SJCRH30 (cell line): ENCODE data around the gene NUP54. TPM values are rescaled to one million over a fixed set of nuclear protein-coding genes. Genes with fewer than 3 reads are reported as not detected.
A peak's percentile ranks its signal among the peaks of the same experiment; 100 is the strongest.

Experiments
- DNase-seq, 2 experiments: peaks; one replicate each; pipeline ENCODE4 v3.0.0-alpha.2; 2015 to 2020
- H3K27ac ChIP-seq: fragments of 250-450 bp; sonication (Bioruptor Pico); 2 replicates; pipeline ENCODE4 v1.5.1; 2020; ENCODE audit warnings: mild to moderate bottlenecking, moderate library complexity
- H3K27me3 ChIP-seq: fragments of 250-450 bp; sonication (Bioruptor Pico); 2 replicates; pipeline ENCODE4 v1.5.1; 2020; ENCODE audit warnings: mild to moderate bottlenecking, moderate library complexity
- H3K36me3 ChIP-seq: fragments of 250-450 bp; sonication (Bioruptor Pico); 2 replicates; pipeline ENCODE4 v1.5.1; 2020; ENCODE audit warnings: mild to moderate bottlenecking, moderate library complexity
- H3K4me1 ChIP-seq: fragments of 250-450 bp; sonication (Bioruptor Pico); 2 replicates; pipeline ENCODE4 v1.5.1; 2020; ENCODE audit warnings: mild to moderate bottlenecking, moderate library complexity
- H3K4me3 ChIP-seq: fragments of 250-450 bp; sonication (Bioruptor Pico); 2 replicates; pipeline ENCODE4 v1.5.1; 2020; ENCODE audit warnings: mild to moderate bottlenecking, moderate library complexity
- H3K9me3 ChIP-seq: fragments of 250-450 bp; sonication (Bioruptor Pico); replicated peaks from 2 replicates; pipeline ENCODE4 v1.5.1; 2020; ENCODE audit warnings: mild to moderate bottlenecking, moderate library complexity
- total RNA-seq: library from RNA; depleted of rRNA; stranded (reverse); fragments of >200 nt; shearing (Covaris generic); gene quantifications from 2 replicates; pipeline ENCODE4 v1.2.3, GENCODE V29; 2014

The NUP54 gene
- total RNA-seq, 1 experiment from 2014 or later, result 117 TPM

DNA sequence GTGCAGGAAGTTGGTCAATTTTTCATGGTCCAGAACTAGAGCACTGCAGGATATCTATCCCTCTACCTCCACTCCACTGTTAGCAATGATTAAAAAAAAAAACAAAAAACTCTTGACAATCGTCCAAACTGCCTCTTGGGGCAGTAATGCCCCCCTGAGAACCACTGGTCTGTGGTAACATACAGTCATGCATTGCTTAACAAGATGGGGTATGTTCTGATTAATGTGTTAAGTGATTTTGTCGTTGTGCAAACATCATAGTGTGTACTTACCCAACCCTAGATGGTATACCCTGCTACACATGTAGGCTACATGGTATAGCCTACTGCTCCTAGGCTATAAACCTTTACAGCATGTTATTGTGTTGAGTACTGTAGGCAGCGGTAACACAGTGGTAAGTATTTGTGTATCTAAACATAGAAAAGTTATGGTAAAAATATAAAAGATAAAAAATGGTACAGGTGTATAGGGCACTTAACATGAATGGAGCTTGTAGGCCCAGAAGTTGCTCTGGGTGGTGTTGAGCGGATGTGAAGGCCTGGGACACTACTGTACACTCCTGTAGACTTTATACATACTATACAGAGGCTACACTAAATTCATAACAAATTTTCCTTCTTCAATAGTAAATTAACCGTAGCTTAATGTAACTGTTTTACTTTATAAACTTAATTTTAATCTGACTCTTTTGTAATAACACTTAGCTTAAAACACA lies 39.6 kb downstream of the NUP54 start:
- Histone ChIP-seq H3K4me1 (no peaks in the 10 kb centered on the region), H3K36me3 (peaks cover 11% of the 10 kb centered on the region), H3K27me3 (no peaks in the 10 kb centered on the region), H3K9me3 (no peaks in the 10 kb centered on the region), H3K27ac (no peak overlapping the region), H3K4me3 (no peak overlapping the region)
- DNase-seq, result peak in 1 of 2 experiments; percentile 47

DNA sequence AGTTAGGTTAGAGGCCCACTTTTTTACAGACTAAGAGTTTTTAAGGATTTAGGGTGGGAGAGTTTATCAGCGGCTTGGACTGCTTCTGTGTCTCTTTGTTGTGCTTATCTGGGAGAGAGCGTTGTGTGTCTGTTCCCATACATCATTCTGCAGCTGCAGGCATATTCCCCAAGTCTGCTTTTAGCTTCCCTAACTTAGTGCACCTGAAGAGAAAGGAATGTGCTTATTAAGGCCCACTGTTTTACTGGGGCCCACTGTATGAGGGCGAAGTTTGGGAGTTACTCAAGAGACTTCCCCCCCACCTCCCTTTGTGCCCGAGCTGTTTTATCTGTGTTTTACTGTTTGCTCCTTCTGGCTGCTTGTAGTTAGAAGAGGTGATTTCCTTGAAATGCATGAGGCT lies 41.8 kb downstream of the NUP54 start:
- Histone ChIP-seq H3K4me3 (no peak overlapping the region), H3K9me3 (no peaks in the 10 kb centered on the region), H3K36me3 (no peaks in the 10 kb centered on the region), H3K27me3 (no peaks in the 10 kb centered on the region), H3K4me1 (no peaks in the 10 kb centered on the region), H3K27ac (no peak overlapping the region)
- no peak for DNase-seq

DNA sequence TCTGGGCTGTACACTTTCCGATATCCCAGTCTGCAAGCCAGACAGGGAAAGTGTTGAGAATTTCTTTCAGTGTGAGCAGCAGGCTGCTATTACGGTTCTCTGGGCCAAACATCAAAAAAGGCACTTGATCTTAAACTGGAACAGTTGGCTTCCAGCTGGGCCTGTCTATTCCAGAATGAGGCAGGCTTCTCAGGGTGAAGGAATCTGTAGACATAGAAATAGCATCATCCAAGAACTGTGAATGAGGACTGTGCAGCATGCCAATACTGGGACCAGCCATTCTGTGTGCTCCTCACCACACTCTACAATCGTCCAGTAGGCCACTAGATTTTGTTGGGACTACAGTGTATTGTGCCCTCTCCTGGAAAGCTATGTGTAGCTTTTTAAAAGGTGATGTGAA lies 42.5 kb downstream of the NUP54 start:
- no peaks in the 10 kb centered on the region for H3K9me3 ChIP-seq
- H3K4me1 ChIP-seq, result no peaks in the 10 kb centered on the region
- peak; percentile 16 to 31 for DNase-seq
- H3K27me3 ChIP-seq, result no peaks in the 10 kb centered on the region
- no peaks in the 10 kb centered on the region for H3K36me3 ChIP-seq
- H3K27ac ChIP-seq, result no peak overlapping the region
- H3K4me3 ChIP-seq, result no peak overlapping the region

DNA sequence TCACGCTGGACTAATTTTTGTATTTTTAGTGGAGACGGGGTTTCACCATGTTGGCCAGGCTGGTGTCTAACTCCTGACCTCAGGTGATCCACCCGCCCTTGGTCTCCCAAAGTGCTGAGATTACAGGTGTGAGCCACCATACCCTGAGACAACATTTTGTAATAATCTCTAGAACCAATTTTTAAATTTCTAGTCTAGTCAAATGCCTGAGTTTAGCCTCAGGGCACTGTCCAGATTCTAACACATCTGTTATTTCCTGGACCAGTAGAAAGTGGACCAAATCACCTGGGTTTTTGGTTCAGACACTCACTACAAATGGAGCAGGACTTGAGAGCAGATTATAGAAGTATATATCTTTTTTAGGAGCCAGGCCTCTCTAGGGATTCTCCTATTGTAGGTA lies 52.1 kb downstream of the NUP54 start:
- no peaks in the 10 kb centered on the region for H3K27me3 ChIP-seq
- H3K9me3 ChIP-seq, result no peaks in the 10 kb centered on the region
- H3K4me1 ChIP-seq, result no peaks in the 10 kb centered on the region
- no peak for DNase-seq
- no peak overlapping the region for H3K4me3 ChIP-seq
- H3K36me3 ChIP-seq, result no peaks in the 10 kb centered on the region
- H3K27ac ChIP-seq, result no peak overlapping the region

DNA sequence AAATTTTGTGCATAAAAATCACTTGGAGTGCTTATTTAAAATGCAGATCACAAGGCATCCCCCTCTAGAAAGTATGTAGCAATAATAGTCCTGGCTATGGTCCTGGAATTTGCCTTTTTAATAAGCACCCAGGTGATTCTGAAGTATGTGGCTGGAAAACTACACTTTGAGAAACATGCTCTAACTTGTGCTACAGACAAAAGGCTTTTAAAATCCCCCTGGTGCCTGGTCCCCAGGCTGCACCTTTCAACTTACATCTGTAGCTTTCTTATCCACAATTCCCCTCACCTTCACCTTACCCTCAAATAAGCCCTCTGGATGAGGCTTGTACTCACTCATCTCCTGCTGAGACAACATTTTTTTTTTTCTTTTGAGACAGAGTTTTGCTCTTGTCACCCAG lies 52.6 kb downstream of the NUP54 start:
- no peak for DNase-seq
- Histone ChIP-seq H3K27me3 (no peaks in the 10 kb centered on the region), H3K9me3 (no peaks in the 10 kb centered on the region), H3K36me3 (no peaks in the 10 kb centered on the region), H3K4me3 (no peak overlapping the region), H3K4me1 (no peaks in the 10 kb centered on the region), H3K27ac (no peak overlapping the region)

DNA sequence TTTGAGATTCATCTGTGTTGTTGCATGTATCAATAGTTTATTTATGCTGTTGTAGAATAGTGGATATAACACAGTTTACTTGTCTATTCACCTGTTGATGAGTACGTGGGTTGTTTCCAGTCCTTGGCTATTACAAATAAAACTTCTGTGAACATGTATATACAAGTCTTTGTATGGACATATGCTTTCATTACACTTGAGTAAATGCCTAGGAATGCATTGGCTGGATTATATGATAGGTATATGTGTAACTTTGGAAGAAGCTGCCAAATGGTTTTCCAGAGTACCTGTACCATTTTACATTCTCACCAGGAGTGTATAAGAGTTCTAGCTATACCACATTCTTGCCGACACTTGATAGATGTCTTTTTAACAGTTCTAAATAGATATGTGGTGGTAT lies 57.1 kb downstream of the NUP54 start:
- H3K27ac ChIP-seq, result no peak overlapping the region
- DNase-seq, result no peak
- no peaks in the 10 kb centered on the region for H3K36me3 ChIP-seq
- H3K9me3 ChIP-seq, result no peaks in the 10 kb centered on the region
- no peaks in the 10 kb centered on the region for H3K27me3 ChIP-seq
- no peak overlapping the region for H3K4me3 ChIP-seq
- H3K4me1 ChIP-seq, result no peaks in the 10 kb centered on the region; the same call in 1 of the 2 replicates

DNA sequence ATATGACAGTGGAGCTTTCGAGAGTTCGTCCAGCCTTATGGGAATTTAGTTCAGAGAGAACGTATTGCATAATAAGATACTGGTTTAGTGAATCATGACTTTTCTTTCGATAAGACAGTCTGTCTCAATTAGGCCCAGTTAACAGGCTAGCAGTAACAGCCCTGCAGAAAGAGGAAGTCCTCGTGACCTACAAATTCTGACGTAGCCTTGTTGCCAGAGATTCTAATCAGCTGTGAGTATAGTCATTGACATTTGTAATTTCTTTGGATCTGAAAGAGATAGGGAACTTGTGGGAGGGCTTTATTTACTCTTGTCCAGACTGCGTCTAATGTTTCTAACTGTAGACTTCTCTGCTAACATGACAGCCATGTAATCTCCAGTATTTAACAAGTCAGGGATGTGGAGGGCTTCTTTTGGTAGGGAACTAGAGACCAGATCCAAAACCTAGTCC lies 57.9 kb downstream of the NUP54 start:
- no peak for DNase-seq
- no peaks in the 10 kb centered on the region; the same call in 1 of the 2 replicates for H3K4me1 ChIP-seq
- H3K9me3 ChIP-seq, result no peaks in the 10 kb centered on the region
- no peaks in the 10 kb centered on the region for H3K27me3 ChIP-seq
- H3K27ac ChIP-seq, result no peak overlapping the region
- H3K4me3 ChIP-seq, result no peak overlapping the region
- H3K36me3 ChIP-seq, result no peaks in the 10 kb centered on the region

DNA sequence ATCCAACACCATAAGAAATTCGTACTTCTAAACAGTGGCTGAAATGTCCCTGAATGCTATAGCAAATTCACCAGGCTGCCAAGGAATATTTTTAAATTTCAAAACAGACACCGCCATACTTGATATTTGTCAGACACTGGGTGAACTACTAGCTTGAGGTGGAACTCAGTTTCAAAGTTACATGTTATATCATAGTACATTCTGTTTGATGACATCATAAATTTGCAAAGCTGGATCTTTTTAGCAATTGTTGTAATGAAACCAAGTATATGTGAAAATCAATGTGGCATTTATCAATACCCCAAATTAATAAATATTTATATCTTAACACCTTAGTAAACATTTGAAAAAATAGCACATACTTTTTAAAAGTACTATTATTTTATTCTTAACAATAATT lies 59.5 kb downstream of the NUP54 start:
- DNase-seq, result no peak
- no peaks in the 10 kb centered on the region; the same call in 1 of the 2 replicates for H3K4me1 ChIP-seq
- H3K9me3 ChIP-seq, result no peaks in the 10 kb centered on the region
- no peak overlapping the region for H3K27ac ChIP-seq
- H3K36me3 ChIP-seq, result no peaks in the 10 kb centered on the region
- H3K27me3 ChIP-seq, result no peaks in the 10 kb centered on the region
- no peak overlapping the region for H3K4me3 ChIP-seq

DNA sequence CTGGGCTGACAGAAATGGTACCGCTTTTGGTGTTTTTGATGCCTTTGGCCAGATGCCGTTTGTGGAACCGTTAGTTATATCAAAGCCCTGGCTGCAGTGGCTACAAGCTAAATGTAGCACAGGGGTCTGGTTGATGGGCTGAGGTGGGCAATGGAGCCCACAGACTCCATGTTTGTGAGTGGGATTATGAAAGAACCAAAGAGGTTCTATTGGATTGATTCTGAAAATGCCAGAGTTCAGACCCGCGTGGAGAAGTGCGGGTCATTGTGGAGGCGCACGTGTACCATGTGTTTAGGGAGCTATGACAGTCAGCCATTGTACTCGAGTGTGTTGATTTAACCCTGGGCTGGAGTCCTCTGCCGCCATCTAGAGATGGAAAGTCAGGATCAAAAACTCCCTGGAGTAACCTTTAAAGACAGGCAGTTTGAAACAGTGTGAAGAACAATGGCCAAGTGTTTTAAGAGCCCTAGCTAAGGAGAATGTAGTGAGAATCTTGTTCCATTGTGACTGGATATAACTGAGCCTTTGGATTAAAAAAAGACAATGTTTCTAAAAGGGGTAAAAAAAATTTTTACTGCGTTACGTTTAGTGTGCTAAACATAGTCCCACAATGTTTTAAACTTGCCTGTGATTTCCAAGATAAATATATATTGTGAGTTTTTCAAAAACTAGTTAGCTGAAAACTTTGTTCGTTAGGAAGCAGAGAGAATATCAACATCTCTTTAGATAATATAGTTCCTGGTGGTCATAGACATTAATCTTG lies 61.0 kb downstream of the NUP54 start:
- no peaks in the 10 kb centered on the region; the same call in 1 of the 2 replicates for H3K4me1 ChIP-seq
- H3K36me3 ChIP-seq, result no peaks in the 10 kb centered on the region
- no peaks in the 10 kb centered on the region for H3K27me3 ChIP-seq
- peak; percentile 74 to 92 for DNase-seq
- H3K27ac ChIP-seq, result peak overlapping the region; percentile 16; the same call in 1 of the 2 replicates
- peak overlapping the region; percentile 45 for H3K4me3 ChIP-seq
- no peaks in the 10 kb centered on the region for H3K9me3 ChIP-seq

DNA sequence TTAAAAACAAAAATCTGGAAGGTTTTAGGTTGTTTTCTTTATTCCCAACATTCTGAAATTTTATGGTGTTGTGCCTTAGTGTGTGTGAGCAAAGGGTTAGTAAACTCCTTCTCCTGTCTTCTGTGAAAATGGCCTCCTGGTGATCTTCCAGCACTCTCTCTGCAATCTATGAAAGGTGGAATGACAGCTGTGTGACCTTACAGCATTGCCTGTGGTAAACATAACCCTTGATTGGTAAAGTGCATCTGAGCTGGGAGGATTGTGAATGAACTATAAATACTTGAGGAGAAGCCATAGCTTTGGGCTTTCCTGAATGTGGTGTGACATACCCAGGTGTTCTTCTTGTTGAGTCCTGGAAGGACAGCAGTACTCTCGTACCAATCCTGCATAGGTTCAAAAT lies 63.7 kb downstream of the NUP54 start:
- Histone ChIP-seq H3K4me1 (no peaks in the 10 kb centered on the region; the same call in 1 of the 2 replicates), H3K9me3 (no peaks in the 10 kb centered on the region), H3K27ac (no peak overlapping the region), H3K36me3 (no peaks in the 10 kb centered on the region), H3K27me3 (no peaks in the 10 kb centered on the region), H3K4me3 (no peak overlapping the region)
- no peak for DNase-seq

DNA sequence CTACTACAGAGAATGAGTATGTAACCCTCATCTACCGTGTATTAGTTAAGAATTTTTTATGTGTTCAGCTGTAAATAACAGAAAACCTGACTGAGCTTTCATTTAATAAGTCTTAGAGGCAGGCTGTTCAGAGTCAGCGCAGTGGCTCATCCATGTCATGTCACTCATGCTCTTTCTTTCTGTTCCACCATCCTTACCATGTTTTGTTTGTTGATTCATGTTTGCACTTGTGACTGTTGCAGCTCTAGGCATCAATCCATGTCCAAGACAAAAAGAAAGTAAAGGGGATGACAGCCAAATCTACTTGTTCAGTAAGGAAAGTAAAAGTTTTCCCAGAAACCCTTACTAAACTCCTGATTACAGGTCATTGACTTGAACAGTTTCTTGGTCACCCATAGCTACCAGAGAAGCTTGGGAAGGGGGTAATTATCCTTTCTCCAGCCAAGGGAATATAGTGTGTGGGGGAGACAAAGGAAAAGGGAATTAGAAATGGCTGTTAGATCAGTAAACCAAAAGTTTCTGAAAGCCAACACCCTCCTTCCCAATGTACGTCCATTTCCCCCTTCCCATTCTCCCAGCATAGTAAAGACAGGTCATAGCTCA lies 64.7 kb downstream of the NUP54 start:
- no peak overlapping the region for H3K27ac ChIP-seq
- no peaks in the 10 kb centered on the region for H3K27me3 ChIP-seq
- no peaks in the 10 kb centered on the region for H3K36me3 ChIP-seq
- no peak for DNase-seq
- no peak overlapping the region for H3K4me3 ChIP-seq
- no peaks in the 10 kb centered on the region for H3K9me3 ChIP-seq
- no peaks in the 10 kb centered on the region; the same call in 1 of the 2 replicates for H3K4me1 ChIP-seq

DNA sequence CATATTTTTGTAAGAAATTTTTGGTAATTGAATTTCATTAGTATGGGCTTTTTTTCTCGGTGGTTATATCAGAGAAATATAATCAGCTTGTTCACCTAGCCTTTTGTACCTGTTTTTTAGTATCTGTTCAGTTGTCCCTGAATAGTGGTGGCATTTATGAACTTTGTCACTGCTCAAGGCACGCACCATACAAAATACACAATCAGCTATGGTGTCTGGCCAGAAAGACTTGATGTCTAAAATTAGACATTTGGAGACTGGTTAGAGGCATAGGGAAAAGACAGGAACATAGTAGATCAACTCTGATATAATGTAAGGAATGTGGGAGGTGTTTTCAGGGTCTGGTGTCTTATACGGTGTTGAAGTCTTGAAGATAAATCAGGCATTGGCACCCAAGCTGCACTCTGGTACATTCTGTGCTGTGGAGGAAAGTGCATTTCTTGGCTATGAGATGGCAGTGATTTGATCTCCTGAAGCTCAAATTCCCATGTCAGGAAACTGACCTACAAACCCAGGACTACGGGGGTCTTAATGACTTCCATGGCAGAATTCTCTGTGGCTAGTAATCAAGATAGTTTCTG lies 70.1 kb downstream of the NUP54 start:
- Histone ChIP-seq H3K36me3 (no peaks in the 10 kb centered on the region; the same call in 1 of the 2 replicates), H3K9me3 (no peaks in the 10 kb centered on the region), H3K4me3 (no peak overlapping the region), H3K27me3 (no peaks in the 10 kb centered on the region), H3K27ac (no peak overlapping the region), H3K4me1 (no peaks in the 10 kb centered on the region)
- no peak for DNase-seq

DNA sequence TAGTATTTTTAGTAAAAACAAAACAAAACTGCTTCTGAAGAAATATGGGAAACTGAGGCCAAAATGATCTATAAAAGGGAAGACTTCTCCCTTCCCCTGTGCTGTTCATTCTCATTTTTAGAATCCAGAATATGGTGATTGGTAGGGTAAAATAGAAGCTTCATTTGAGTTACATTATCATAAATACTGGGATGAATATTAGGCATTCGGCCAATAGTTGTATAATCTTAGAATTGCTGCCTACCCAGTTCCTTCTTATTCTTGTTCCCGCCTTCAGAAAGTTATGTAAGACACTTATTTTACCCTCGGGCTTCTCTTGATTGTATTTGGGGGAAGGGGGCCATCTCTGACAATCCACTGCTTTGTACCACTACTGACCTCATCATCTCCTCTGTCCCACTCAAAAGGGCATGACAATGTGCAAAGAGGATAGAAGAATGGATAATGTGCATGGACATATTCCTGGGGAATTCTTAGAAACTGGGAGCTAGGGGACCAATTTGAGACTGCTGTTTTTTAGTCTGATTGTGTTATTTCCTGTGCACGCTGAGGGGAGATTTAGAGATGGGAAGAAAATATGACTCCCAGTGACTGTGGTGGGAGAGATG lies 73.1 kb downstream of the NUP54 start:
- H3K27me3 ChIP-seq, result no peaks in the 10 kb centered on the region
- DNase-seq, result no peak
- no peaks in the 10 kb centered on the region for H3K4me1 ChIP-seq

DNA sequence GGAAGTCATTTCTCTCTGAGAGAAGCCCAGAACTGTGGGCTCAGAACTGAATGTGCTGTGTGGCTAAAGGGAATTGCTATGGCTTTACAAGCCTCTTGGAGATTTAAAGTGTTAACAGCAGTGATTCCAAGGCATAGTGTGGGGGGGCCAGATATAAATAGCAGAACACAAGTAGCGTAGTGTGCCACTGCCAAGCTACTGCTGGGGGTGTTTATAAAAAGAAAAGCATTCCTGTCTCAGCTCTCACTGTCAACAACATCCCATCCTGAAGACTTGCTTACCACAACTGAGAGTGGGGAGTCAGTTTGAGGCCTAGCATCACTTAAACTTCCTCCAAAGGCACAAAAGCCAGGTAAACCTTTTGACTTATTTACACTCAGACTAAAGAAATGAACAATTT lies 73.7 kb downstream of the NUP54 start, which contains the start of gene ART3:
Gene ART3 (plus strand): TSS at position 242 of the 400 bp plus-strand sequence. CDS start 1,181 bp downstream, outside the sequence.
- H3K27me3 ChIP-seq, result no peaks in the 10 kb centered on the region
- no peak for DNase-seq
- H3K4me3 ChIP-seq, result no peak within 1 kb of the TSS
- no peak within 1 kb of the TSS for H3K27ac ChIP-seq
- H3K4me1 ChIP-seq, result no peaks in the 10 kb centered on the region
- no peaks in the 10 kb centered on the region for H3K9me3 ChIP-seq
- no peaks in the 10 kb centered on the region; the same call in 1 of the 2 replicates for H3K36me3 ChIP-seq

More for the DNA sequence above, 73.1 kb downstream of the NUP54 start:
- Histone ChIP-seq H3K9me3 (no peaks in the 10 kb centered on the region), H3K36me3 (no peaks in the 10 kb centered on the region; the same call in 1 of the 2 replicates), H3K27ac (no peak overlapping the region), H3K4me3 (no peak overlapping the region)
